GM12865 (cell line): Measurements from ENCODE around the gene DPH2.

Experiments used
- DNase-seq: peaks from one replicate; pipeline ENCODE4 v3.0.0; 2010; ENCODE audit warnings: low read depth
- H3K4me3 ChIP-seq: 2 replicates; pipeline ENCODE4 v1.5.1; 2011; ENCODE audit warnings: mild to moderate bottlenecking, low read depth, low read length, control low read depth
- CTCF ChIP-seq: IDR thresholded peaks from 2 replicates; pipeline ENCODE4 v1.5.1; 2011; ENCODE audit warnings: low read length, control low read depth, low read depth, inconsistent platforms; ENCODE audit not compliant: insufficient read depth; ENCODE audit errors: missing control alignments

Gene DPH2

DNA sequence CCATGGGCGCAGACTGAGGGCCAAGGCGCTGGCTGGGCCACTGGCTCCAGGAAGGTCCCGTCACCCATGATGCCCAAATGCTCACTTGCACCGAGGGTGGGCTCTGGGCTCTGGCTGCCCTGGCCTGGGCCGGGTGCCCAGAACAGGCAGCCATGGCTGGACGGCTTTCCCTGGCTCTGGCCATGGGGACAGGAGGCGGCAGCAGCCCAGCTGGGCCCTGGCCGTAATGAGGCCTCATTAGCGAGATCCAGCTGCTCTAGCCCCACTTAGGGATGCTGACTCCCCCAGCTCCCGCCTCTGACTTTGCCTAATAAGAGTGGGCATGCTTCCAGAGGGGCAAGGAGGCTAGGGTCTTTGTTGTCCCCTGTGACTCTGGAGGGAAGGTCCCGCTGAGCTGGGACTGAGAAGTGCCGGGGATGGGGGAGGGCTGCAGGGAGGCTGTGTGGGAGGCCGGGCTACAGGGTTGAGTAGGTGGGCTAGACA lies 49.7 kb downstream of the DPH2 start:
- no peak overlapping the region for H3K4me3 ChIP-seq
- DNase-seq, result no peak
- no peak for TF ChIP-seq CTCF

DNA sequence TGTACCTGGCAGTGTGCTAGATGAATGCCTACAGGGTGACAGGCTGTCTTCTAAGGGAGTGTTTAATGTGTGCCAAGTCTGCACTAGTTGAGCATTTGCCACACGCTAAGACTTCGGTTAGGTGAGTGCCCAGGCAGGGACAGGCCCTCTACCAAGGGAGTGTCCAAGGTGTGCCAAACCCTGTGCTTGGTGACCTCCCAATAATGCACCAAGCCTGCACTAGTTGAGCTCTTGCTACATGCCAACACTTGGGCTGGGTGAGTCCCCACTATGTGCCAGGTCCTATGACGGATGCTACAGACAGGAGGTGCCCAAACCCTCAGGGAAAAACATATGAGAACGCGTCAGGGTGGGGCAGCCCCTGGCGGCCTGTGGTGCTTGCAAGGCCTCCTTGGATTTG lies 50.7 kb downstream of the DPH2 start:
- TF ChIP-seq CTCF, result no peak
- no peak overlapping the region for H3K4me3 ChIP-seq
- DNase-seq, result no peak

GRCh38 chr1:44021156-44021555 lies 51.3 kb downstream of the DPH2 start:
- no peak overlapping the region for H3K4me3 ChIP-seq
- no peak for TF ChIP-seq CTCF
- DNase-seq, result no peak

DNA sequence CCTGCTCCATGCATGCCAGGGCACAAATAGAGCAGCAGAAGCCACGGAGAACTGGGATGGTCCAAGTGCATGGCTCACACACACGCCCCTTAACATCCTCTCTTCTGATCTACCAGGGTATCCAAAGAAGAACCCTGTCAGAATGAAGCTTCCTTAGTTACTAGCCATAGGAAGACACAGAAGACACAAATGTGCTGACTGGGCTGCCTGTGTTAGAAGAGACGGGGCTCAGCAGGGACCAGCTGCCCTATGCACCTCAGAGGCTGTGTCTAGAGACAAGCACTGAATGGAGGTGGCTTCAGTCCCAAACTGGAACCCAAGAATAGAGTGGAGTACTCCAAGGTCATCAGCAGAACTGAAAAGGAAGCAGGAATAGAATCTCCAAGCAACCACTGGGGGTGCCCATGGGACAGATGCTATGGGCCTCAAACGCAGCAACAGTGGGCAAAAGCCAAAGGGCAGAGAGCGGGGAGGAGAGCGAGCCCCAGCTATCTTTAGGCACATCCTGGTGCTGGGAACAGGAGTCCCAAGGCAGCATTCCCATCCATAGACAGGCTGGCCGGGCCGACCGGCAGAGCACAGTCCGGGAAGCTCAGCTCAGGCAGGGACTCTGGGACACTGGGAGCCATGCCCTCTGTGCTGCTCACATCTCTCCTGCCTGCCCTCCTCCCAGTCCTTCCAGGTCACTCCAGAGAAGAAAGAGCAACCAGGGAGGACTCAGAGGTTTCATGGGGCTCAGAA lies 51.9 kb downstream of the DPH2 start:
- TF ChIP-seq CTCF, result no peak
- DNase-seq, result no peak
- H3K4me3 ChIP-seq, result no peak overlapping the region
